HG03066 (cell line): ENCODE data around the gene RYR2.

Source experiments
- ATAC-seq: cut with Tn5 transposase; IDR thresholded peaks from one replicate; pipeline ENCODE4 v1.9.1; 2021; ENCODE audit warnings: low read depth; ENCODE audit not compliant: unreplicated experiment

Gene RYR2

DNA sequence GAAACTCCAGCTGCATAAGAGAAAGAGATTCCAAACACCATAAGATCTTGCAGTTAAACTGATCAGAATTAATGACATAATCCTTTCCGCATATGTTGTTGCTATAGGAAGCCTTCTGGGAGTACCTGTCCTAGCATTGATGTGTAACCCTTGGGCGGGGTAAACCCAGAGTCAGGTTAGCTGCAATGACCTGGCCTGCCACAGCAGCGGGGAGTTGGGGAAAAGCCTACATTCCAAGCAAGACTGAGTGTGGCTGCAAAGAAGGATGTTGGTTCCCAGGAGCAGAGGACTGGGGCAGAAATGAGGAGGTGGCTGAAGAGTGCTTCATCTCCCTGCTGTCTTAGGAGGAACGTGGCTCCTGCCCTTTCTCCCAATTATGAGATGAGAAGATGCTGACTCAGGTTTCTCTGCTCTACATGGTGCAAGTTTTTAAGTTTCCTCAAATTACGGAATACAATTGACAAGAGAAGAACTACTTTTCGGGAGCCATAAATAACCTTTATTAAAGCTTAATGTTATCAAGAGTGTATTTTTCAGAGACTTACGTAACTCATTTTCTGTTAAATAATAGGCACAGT, 142.1 kb downstream of the RYR2 start:
- no peak for ATAC-seq

DNA sequence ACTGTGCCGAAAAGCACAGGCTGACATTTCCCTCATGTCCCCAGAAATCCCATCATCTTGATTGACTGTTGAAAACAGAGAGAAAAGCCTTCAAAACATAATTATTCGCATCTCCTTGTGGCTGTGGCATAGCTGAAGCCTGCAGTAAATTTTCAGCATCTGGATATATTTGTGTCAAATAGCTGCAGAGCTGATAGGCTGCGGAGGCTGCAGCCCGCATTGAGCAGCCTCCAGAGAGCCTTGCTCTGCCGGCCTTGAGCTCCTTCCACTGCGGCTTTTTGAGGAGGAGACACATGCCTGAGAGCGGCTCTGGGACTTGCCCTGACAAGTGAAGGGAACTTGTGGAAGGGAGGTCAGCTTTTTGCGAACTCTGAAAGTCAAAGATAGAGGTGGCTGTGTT, 144.7 kb downstream of the RYR2 start:
- no peak for ATAC-seq

DNA sequence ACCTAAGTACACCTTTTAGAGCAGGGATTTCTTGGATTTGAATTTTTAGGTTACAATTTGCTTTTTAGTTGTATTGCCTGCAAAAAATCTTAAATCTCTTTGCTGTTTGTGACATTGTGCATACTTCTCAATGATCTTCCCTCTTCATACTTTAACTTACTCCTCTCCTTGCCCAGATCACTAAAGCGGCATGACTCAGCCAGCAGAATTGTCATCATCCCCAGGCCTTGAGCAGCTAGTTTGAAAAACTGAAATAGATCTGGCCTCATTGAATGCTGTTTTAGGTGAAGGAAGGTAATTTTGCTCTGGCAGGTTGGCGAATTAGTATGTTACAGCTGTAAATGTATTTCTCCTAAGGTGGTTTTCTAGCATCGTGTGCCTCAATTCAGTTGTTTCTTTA, 145.9 kb downstream of the RYR2 start:
- ATAC-seq: no peak

DNA sequence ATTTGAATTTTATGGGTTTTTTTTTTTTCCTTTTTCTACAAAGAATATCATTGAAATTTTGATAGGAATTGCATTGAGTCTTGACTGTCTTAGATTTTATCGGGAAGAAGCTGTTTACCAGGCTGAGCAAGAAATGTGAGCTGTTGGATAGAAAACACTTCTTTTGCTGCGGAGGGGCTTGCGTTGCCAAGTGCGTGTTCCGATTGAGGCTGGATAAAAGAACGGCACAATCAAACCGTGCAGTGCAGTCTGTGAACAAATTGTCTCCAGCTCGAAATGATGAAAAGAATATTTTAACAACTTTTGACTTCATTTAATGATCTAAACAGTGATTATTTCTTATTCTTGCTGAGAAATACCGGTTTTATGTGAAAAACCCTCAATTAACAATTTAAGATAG, 149.4 kb downstream of the RYR2 start:
- ATAC-seq: no peak

DNA sequence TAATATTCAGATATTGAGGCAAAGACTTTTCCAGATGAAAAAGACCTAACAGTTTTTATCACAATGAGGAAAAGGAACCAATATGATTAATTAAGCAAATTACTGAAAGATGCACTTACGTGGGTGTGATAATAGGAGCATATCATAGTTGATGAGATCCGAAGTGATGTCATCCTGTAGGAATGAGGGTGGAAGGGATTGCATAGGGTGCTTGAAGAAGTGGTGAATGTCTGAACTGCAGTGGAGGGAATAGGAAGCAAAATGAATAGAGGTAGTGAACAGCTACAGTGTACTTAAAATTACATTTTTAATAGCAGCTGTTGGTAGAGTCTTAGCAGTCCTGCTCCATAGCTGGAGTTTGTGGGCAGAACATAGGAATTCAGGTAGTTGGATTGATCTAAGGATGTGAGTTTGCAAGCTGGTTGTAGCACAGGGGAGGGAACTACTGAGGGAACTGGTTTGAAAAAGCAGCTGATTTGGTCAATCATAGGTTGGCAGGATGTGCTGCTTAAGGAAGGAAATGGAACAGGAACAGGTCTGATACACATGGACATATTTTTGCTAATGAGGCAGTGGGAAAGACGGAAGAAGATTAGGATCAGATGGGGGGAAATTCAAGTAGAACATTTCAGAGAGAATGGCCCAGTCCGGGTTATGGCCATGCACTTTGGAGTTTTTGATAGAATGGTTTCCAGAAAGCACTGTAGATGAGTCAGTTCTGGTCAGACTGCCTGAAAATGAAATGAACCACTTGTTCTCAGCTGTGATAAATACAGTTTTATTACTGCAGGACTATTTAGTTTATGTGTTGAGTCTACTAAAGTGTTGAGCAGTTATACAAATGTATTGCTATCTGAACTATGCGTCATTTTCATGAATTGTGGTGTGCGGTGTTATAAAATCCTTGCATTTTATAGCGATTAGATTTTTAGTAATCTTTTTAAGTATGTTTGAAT, 155.8 kb downstream of the RYR2 start:
- ATAC-seq: no peak

DNA sequence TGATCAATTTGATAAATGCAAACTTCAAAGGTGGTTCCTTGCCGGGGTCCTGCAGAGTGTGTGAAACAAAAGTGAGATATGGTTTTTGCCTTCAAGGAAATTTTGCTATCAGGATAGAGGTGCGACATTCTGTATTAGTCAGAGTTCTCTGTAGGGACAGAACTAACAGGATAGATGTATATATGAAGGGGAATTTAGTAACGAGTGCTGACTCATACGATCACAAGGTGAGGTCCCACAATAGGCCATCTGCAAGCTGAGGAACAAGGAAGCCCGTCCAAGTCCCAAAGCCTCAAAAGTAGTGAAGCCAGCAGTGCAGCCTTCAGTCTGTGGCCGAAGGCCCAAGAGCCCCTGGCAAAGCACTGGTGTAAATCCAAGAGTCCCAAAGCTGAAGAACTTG, 157.0 kb downstream of the RYR2 start:
- no peak for ATAC-seq

DNA sequence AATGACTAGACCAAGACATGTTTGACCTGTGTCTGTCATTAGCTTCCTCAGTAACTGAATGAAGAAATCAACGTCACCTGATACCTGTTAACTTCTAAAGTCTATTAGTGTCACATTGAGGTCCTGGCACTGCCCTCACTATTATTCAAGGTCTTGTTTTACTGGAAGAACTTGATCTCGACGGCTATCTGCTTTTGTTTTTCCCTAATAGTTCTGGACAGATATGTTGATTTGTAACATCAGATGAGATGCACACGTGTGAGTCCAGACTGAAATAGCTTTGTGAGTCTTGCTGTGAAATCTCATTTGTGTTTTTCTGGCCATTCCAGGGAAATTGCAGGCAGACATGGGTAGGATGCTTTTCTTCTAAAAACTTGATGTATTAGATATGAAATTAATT, 159.2 kb downstream of the RYR2 start:
- ATAC-seq: no peak

DNA sequence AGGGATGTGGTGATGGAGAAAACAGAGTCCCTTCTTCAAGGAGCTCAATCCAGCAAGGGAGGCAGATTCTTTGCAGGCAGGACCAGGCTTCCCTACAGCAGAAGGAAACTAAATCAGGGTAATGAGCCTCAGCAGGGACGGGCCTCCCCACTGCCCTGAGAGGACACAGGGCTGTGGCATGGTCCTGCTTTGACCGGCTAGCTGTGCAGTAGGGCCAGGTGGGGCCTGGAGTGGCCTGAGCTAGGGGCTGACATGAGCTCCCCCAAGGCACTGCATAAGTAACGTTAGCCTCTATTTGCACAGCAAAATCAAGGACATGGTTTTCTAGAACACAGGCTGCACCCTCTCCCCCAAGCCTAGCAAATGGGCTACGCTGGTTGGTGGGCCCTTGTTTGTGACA, 162.9 kb downstream of the RYR2 start:
- ATAC-seq: no peak

DNA sequence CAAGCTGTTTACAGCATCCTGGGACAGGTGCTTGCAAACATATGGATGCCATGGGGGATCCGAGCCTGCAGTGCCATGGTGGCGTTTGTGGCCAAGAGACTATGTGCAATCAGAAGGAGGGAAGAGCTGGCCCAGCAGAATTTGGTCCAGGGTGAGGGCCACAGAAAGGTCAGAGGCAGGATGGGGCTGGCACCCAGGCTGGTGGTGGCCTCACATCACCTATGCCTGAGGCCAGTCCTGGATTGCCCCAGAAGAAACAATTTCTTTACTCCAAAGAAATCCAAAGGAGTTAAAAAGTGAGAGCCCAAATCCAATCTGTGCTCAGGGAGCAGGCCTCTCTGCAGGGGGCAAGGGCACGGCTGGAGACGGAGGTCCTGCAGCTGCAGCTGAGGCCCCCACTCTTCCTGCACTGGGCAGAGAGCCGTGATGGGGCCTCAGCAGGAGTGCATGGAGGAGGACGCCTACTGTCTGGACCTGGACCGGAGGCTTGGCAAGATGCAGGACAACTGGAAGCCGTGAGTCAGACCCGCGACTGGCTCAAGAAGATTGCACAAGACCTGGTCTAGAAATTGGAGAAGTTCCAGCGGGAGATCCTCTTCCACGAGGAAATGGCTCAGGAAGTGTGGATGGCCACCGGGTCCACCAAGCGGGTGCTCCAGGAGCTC, 163.5 kb downstream of the RYR2 start:
- ATAC-seq: no peak

DNA sequence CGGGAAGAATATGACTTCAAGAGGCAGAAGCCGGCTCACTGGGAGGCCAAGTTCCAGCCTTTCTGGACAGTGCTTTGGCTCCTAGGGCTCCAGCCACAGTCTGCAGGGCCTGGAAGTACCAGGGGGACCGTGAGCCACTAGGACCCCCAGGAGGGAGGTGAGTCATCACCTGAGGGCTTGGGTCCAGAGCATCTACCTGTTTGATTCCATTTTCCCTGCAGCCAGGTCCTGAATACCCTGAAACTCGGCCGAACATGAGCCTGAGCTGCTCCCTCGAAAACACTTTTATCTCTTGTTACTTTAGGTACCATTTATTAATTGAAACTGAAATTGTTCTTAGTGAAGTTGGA, 164.1 kb downstream of the RYR2 start:
- no peak for ATAC-seq

DNA sequence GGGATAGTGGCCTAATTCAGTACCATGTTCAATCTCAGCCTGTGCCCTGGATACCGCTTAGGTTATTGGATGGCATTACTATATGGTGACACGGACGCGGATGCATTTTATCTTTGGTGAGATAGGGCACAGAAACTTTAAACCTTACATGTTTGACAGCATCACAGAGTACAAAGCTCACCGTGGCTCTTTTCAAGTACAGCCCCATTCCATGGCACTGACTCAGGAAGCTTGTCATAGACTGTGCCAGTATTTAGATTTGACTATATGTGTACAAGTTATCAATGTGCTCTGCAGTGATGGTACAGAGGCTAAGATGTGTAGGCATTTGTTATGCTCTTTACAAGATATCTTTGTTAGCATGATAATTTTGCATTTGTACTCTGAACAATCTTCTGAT, 169.0 kb downstream of the RYR2 start:
- ATAC-seq: no peak

DNA sequence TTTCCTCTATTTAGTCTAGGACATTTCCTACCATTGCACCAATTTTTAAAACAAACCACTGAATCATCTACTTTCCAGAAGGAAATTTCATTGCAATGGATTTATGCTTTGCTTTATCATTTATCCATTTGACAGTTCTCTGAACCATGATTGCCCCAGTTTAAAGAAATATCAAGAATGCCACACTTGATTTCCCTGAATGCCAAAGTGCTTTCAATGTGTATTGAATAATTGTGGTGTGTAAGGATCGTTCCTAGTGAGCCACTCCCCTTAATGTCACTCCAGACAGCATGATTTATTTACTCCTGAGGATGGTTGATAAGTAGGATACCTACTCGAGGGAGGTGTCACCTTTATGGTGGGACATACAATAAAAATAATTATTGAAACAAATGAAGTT, 169.6 kb downstream of the RYR2 start:
- ATAC-seq: no peak

DNA sequence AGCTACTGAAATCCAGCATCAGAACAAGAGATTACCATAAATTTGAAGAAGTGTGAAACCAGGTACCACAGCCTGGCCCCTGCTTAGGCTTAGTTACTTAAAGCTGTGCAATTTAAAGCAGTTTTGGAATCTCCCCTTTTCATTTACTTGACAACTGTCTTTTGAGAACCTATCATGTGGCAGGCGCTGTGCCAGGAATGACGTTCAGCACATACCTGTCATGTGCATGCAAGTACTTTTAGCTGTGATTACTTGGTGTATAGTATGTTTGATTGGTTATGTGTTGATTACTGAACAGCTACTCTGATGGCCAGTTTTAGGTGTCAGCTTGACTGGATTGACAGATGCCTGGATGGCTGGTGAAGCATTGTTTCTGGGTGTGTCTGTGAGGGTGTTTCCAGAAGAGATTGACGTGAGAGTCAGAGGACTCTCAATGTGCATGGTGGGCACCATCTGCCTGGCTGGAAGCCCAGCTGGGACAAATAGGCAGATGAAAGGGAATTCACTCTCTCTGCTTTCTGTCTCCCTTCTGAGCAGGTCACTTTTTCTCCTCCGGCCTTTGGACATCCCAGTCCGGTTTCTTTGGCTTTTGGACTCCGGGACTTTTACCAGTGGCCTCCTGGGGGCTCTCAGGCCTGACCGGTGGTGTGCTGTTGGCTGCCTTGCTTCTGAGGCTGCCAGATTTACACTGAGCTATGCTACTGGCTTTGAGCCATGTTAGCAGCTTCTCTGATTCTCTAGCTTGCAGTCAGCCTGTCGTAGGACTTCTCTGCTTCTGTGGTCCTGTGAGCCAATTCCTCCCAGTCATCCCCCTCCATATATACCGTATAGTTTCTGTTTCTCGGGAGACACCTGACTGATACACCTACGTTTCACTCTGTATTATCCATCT, 178.0 kb downstream of the RYR2 start:
- ATAC-seq: no peak

DNA sequence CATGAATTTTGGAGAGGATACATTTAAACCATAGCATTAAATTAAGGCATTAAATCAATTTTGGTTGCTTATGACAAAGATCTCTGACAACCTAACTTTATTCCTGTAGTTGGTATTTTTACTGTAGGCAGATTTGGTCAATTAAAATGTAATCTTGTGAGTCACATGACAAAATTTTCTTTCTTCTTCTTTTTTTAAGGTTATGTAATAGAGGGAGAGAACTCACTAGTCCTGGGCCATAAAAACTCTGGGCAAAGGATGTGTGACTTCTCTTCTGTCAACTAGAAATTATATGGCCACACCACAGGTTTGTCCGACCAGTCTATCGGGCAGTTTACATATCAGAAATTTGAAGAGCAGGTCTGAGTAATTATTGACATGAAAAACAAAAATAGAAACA, 181.4 kb downstream of the RYR2 start:
- ATAC-seq: no peak

DNA sequence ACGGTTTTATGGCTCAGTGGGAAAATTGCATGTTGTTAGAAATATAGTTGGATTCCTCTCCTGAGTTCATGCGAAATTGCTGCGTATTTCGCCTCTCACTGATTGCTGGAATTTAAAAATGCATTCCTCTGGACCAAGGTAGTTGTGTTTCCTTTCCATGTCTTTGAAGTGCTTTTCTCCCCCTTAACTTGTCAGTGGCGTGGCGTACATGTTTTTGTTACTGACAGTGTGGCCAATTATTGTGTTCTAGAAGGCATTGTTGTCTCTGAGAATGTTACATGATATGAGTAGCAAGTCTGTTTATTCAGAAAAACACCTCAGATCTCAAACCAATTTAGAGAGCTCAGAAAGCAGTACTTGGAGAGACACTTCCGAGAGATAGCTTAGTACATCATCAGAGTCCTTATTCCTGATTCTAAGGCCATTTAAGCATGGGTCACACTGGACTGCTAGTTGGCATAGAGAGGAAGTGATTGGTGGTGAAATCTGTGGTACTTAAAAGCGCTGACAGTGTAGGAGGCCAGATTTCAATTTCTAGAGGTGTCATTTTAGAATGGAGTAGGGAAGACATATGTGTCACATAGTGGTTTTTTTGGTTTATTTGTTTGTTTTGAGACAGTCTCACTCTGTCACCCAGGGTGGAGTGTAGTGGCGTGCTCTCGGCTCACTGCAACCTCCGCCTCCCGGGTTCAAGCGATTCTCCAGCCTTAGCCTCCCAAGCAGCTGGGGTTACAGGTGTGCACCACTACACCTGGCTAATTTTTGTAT, 184.4 kb downstream of the RYR2 start:
- ATAC-seq: no peak

DNA sequence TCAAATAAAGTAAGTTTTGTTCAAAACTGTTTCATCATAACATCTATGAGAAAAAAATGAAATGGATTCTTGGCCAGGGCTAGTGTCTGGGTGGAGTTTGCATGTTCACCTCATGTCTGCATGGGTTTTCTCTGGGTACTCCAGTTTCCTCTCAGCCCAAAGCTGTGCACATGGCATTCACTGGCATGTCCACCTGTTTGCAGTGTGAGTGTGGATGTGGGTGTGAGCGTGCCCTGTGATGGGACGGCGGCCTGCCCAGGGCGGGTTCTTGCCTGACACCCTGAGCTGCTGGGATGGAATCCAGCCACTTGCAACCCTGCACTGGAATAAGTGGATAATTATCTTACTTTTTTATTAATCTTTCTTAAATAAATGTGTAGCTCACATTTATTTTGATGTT, 185.5 kb downstream of the RYR2 start:
- ATAC-seq: no peak

DNA sequence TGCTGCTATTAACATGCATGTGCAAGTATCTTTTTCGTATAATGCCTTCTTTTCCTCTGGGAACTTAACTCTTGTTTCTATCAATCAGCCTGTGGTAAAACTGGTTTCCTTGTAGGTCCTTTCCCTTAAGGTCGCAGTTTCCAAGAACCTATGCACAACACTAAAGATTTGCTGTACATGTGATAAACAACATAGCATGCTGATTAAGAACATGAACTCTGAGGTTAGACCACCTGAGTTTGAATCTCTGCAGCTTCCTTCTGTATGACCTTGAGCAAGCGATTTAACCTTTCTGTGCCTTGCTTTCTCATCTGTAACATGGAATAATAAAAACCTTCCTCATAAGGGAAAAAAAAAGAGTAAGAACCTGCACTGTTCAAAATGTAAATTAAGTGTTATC, 186.4 kb downstream of the RYR2 start:
- ATAC-seq: no peak

DNA sequence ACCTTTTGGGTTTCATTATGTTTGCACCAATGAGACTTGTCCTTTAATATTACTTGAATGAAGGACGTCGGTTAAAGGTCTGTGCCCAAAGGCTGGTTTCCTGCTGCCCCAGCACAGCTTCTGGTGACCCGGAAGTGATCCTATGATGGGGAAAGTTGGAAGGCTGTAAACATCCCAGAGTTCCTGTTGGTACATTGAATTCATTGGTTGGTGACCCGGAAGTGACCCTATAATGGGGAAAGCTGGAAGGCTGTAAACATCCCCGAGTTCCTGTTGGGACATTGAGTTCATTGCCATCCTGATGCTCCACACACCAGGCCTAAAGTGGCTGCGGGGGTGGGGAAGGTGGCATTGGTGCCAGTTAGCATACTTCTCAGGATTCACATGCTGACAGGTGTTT, 187.3 kb downstream of the RYR2 start:
- no peak for ATAC-seq

DNA sequence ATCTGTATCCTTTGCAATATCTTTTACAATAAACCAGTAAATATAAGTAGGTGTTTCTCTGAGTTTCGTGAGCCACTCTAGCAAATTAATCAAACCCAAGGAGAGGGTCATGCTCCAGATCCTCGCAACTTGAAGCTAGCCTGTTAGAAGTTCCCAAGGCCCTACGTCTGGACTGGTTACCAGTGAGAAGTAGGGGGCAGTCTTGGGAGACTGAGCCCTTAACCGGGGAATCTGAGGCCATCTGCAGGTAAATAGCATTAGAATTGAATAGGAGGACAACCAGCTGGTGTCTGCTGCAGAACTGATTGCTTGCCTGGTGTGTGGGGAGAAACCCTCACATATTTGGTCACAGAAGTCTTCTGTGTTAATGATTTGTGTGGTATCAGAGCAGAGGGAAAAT, 190.5 kb downstream of the RYR2 start:
- ATAC-seq: no peak

DNA sequence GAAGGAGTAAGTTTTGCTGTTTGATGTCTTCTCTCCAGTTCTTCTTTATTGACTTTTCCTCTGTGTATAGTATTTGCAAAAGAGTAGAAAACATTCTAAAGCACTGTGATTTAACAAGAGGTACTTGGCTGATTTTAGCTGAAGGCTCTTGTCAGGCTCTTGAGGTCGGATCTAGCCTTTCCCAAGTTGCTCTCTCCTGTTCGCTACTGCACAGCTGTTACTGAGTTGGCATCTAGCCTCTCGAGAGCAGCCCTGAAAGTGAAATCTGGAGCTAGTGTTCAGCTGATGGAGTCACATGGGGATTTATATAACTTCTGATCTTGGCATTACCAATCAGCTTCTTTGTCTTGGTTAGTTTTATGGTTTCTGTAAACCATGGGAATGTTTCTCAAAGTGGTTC, 193.1 kb downstream of the RYR2 start:
- ATAC-seq: no peak
